ENCODE results near the gene PDZK1IP1.

PDZK1IP1 gene

GRCh38 chr1:47181955-47182675, 7.7 kb downstream of the PDZK1IP1 start:
- no peak overlapping the region for H3K4me3 ChIP-seq (ENCODE audit: low read depth, low read length)
- no peak overlapping the region for H2BK5ac ChIP-seq (ENCODE audit: low read depth, low read length, poor library complexity)
- no peak overlapping the region for H3K9ac ChIP-seq (ENCODE audit: low read length)
- H3K9me3 ChIP-seq (ENCODE audit: insufficient read depth, low read depth, low read length): peaks cover 5% of the 10 kb centered on the region
- H2AFZ ChIP-seq (ENCODE audit: insufficient read depth, low read length, poor library complexity): no peak overlapping the region
- no peak overlapping the region for H3K14ac ChIP-seq (ENCODE audit: low read length)
- no peak overlapping the region for H3K27ac ChIP-seq (ENCODE audit: low read depth, low read length)
- no peak overlapping the region for H3K23ac ChIP-seq (ENCODE audit: low read length)
- no peak overlapping the region for H2BK12ac ChIP-seq (ENCODE audit: low read length)
- no peaks in the 10 kb centered on the region for H3K79me2 ChIP-seq (ENCODE audit: control insufficient read depth, insufficient read depth, low read length, poor library complexity)
- WGBS (ENCODE audit: extremely low coverage, insufficient coverage, insufficient read length): no CpG with 5 or more reads among the region's 7 CpGs
- H3K18ac ChIP-seq (ENCODE audit: low read length): no peak overlapping the region
- H3K27me3 ChIP-seq (ENCODE audit: insufficient read depth, low read length): no peaks in the 10 kb centered on the region
- H4K8ac ChIP-seq (ENCODE audit: low read depth, low read length): no peak overlapping the region
- H3K4me2 ChIP-seq (ENCODE audit: low read length): no peak overlapping the region
- H3K4ac ChIP-seq (ENCODE audit: low read depth, low read length): no peak overlapping the region
- no peaks in the 10 kb centered on the region for H3K79me1 ChIP-seq (ENCODE audit: low read length)
- H4K91ac ChIP-seq (ENCODE audit: low read depth, low read length): no peak overlapping the region
- H3K36me3 ChIP-seq (ENCODE audit: control insufficient read depth in 1 of 2, insufficient read depth in 2 of 2, low read length in 2 of 2): no peaks in the 10 kb centered on the region
- no peak overlapping the region for H2AK5ac ChIP-seq (ENCODE audit: low read length)
- no peak overlapping the region for H2BK120ac ChIP-seq (ENCODE audit: insufficient read depth, low read length, poor library complexity)
- no peak overlapping the region for H4K12ac ChIP-seq (ENCODE audit: low read depth, low read length)
- DNase-seq: no peak
- peaks cover 0 to 3% of the 10 kb centered on the region in 2 experiments for H3K4me1 ChIP-seq (ENCODE audit: control insufficient read depth in 1 of 2, insufficient read depth in 2 of 2, low read length in 2 of 2)

- H3K79me2 ChIP-seq (ENCODE audit: control insufficient read depth, insufficient read depth, low read length, poor library complexity): no peaks in the 10 kb centered on the region
These were observed 8.5 kb downstream of the PDZK1IP1 start for GRCh38 chr1:47181095-47181954.

GRCh38 chr1:47180603-47181094, 9.2 kb downstream of the PDZK1IP1 start:
- no peak overlapping the region for H3K23ac ChIP-seq (ENCODE audit: low read length)
- H3K4me1 ChIP-seq (ENCODE audit: control insufficient read depth in 1 of 2, insufficient read depth in 2 of 2, low read length in 2 of 2): peaks cover 0 to 3% of the 10 kb centered on the region in 2 experiments
- H3K4me2 ChIP-seq (ENCODE audit: low read length): no peak overlapping the region
- H3K9ac ChIP-seq (ENCODE audit: low read length): no peak overlapping the region
- no peak overlapping the region for H3K4me3 ChIP-seq (ENCODE audit: low read depth, low read length)
- H3K9me3 ChIP-seq (ENCODE audit: insufficient read depth, low read depth, low read length): peaks cover 3% of the 10 kb centered on the region
- no peak overlapping the region for H3K18ac ChIP-seq (ENCODE audit: low read length)
- no peak overlapping the region for H3K27ac ChIP-seq (ENCODE audit: low read depth, low read length)
- H3K79me1 ChIP-seq (ENCODE audit: low read length): no peaks in the 10 kb centered on the region
- H4K12ac ChIP-seq (ENCODE audit: low read depth, low read length): no peak overlapping the region
- H2BK120ac ChIP-seq (ENCODE audit: insufficient read depth, low read length, poor library complexity): no peak overlapping the region
- no peak overlapping the region for H4K91ac ChIP-seq (ENCODE audit: low read depth, low read length)
- H2BK5ac ChIP-seq (ENCODE audit: low read depth, low read length, poor library complexity): no peak overlapping the region
- DNase-seq: no peak
- H2BK12ac ChIP-seq (ENCODE audit: low read length): no peak overlapping the region
- H3K36me3 ChIP-seq (ENCODE audit: control insufficient read depth in 1 of 2, insufficient read depth in 2 of 2, low read length in 2 of 2): no peaks in the 10 kb centered on the region
- H3K4ac ChIP-seq (ENCODE audit: low read depth, low read length): no peak overlapping the region
- no peak overlapping the region for H2AK5ac ChIP-seq (ENCODE audit: low read length)
- no peaks in the 10 kb centered on the region for H3K79me2 ChIP-seq (ENCODE audit: control insufficient read depth, insufficient read depth, low read length, poor library complexity)
- no peaks in the 10 kb centered on the region for H3K27me3 ChIP-seq (ENCODE audit: insufficient read depth, low read length)
- no peak overlapping the region for H4K8ac ChIP-seq (ENCODE audit: low read depth, low read length)
- H3K14ac ChIP-seq (ENCODE audit: low read length): no peak overlapping the region
- no peak overlapping the region for H2AFZ ChIP-seq (ENCODE audit: insufficient read depth, low read length, poor library complexity)
- no CpG with 5 or more reads among the region's 3 CpGs for WGBS (ENCODE audit: extremely low coverage, insufficient coverage, insufficient read length)

More at GRCh38 chr1:47181095-47181954, 8.5 kb downstream of the PDZK1IP1 start:
- Histone ChIP-seq H4K8ac (ENCODE audit: low read depth, low read length) (no peak overlapping the region), H3K4me2 (ENCODE audit: low read length) (no peak overlapping the region), H3K27me3 (ENCODE audit: insufficient read depth, low read length) (no peaks in the 10 kb centered on the region), H3K14ac (ENCODE audit: low read length) (no peak overlapping the region), H4K91ac (ENCODE audit: low read depth, low read length) (no peak overlapping the region), H3K4me3 (ENCODE audit: low read depth, low read length) (no peak overlapping the region), H2BK12ac (ENCODE audit: low read length) (no peak overlapping the region), H3K36me3 (ENCODE audit: control insufficient read depth in 1 of 2, insufficient read depth in 2 of 2, low read length in 2 of 2) (no peaks in the 10 kb centered on the region), H3K9ac (ENCODE audit: low read length) (no peak overlapping the region), H2AFZ (ENCODE audit: insufficient read depth, low read length, poor library complexity) (no peak overlapping the region), H3K4ac (ENCODE audit: low read depth, low read length) (no peak overlapping the region), H2AK5ac (ENCODE audit: low read length) (no peak overlapping the region), H2BK5ac (ENCODE audit: low read depth, low read length, poor library complexity) (no peak overlapping the region), H3K23ac (ENCODE audit: low read length) (no peak overlapping the region), H2BK120ac (ENCODE audit: insufficient read depth, low read length, poor library complexity) (no peak overlapping the region), H3K79me1 (ENCODE audit: low read length) (no peaks in the 10 kb centered on the region), H3K4me1 (ENCODE audit: control insufficient read depth in 1 of 2, insufficient read depth in 2 of 2, low read length in 2 of 2) (peaks cover 0 to 3% of the 10 kb centered on the region in 2 experiments), H3K18ac (ENCODE audit: low read length) (no peak overlapping the region), H3K9me3 (ENCODE audit: insufficient read depth, low read depth, low read length) (peaks cover 3% of the 10 kb centered on the region), H3K27ac (ENCODE audit: low read depth, low read length) (no peak overlapping the region), H4K12ac (ENCODE audit: low read depth, low read length) (no peak overlapping the region)
- no CpG with 5 or more reads among the region's 18 CpGs for WGBS (ENCODE audit: extremely low coverage, insufficient coverage, insufficient read length)
- DNase-seq: no peak

- Histone ChIP-seq H2BK120ac (ENCODE audit: insufficient read depth, low read length, poor library complexity) (no peak overlapping the region), H2BK5ac (ENCODE audit: low read depth, low read length, poor library complexity) (no peak overlapping the region), H3K4me1 (ENCODE audit: control insufficient read depth in 1 of 2, insufficient read depth in 2 of 2, low read length in 2 of 2) (peaks cover 0 to 3% of the 10 kb centered on the region in 2 experiments)
These were observed 9.8 kb downstream of the PDZK1IP1 start for GRCh38 chr1:47179988-47180563.

More at GRCh38 chr1:47179988-47180563, 9.8 kb downstream of the PDZK1IP1 start:
- Histone ChIP-seq H3K79me1 (ENCODE audit: low read length) (no peaks in the 10 kb centered on the region), H3K36me3 (ENCODE audit: control insufficient read depth in 1 of 2, insufficient read depth in 2 of 2, low read length in 2 of 2) (no peaks in the 10 kb centered on the region), H2AFZ (ENCODE audit: insufficient read depth, low read length, poor library complexity) (no peak overlapping the region), H4K8ac (ENCODE audit: low read depth, low read length) (no peak overlapping the region), H3K23ac (ENCODE audit: low read length) (no peak overlapping the region), H3K79me2 (ENCODE audit: control insufficient read depth, insufficient read depth, low read length, poor library complexity) (no peaks in the 10 kb centered on the region), H2BK12ac (ENCODE audit: low read length) (no peak overlapping the region), H4K91ac (ENCODE audit: low read depth, low read length) (no peak overlapping the region), H4K12ac (ENCODE audit: low read depth, low read length) (no peak overlapping the region), H3K4me3 (ENCODE audit: low read depth, low read length) (no peak overlapping the region), H3K14ac (ENCODE audit: low read length) (no peak overlapping the region), H3K27me3 (ENCODE audit: insufficient read depth, low read length) (no peaks in the 10 kb centered on the region), H3K4ac (ENCODE audit: low read depth, low read length) (no peak overlapping the region), H3K9me3 (ENCODE audit: insufficient read depth, low read depth, low read length) (peaks cover 3% of the 10 kb centered on the region), H3K4me2 (ENCODE audit: low read length) (no peak overlapping the region), H2AK5ac (ENCODE audit: low read length) (no peak overlapping the region), H3K18ac (ENCODE audit: low read length) (no peak overlapping the region), H3K27ac (ENCODE audit: low read depth, low read length) (no peak overlapping the region), H3K9ac (ENCODE audit: low read length) (no peak overlapping the region)
- DNase-seq: no peak
- WGBS (ENCODE audit: extremely low coverage, insufficient coverage, insufficient read length): no CpG with 5 or more reads among the region's 3 CpGs

Measured in trophoblast cell (in vitro differentiated cells and primary cell).